GM18508 (cell line): ENCODE results near the gene UBE2I.

Experiments used
- ATAC-seq: cut with Tn5 transposase; IDR thresholded peaks from one replicate; pipeline ENCODE4 v1.9.1; 2021; ENCODE audit warnings: moderate number of reproducible peaks; ENCODE audit not compliant: insufficient read depth, unreplicated experiment

The UBE2I gene

DNA sequence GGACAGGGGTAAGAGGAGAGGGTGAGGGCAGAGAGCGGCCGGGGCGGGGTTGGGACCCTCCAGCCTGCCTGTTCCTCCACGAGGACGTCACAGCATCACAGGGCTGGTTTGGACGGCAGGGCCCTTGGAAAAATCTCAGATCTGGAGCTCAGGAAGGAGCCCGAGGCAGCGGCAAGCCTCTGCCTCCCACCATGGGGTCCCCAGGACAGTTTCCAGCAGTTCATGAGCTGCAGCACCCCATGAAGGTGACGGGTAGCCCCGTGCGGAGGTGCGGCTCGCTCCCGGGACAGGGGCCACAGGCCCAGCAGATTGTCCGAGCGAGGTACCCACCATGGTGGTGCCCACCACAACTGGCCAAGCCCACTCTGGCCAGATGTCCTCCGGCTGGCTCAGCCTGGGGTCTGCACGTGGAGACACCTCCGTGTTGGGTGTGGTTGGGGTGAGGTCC, 32.3 kb upstream of the UBE2I start:
- no peak for ATAC-seq

DNA sequence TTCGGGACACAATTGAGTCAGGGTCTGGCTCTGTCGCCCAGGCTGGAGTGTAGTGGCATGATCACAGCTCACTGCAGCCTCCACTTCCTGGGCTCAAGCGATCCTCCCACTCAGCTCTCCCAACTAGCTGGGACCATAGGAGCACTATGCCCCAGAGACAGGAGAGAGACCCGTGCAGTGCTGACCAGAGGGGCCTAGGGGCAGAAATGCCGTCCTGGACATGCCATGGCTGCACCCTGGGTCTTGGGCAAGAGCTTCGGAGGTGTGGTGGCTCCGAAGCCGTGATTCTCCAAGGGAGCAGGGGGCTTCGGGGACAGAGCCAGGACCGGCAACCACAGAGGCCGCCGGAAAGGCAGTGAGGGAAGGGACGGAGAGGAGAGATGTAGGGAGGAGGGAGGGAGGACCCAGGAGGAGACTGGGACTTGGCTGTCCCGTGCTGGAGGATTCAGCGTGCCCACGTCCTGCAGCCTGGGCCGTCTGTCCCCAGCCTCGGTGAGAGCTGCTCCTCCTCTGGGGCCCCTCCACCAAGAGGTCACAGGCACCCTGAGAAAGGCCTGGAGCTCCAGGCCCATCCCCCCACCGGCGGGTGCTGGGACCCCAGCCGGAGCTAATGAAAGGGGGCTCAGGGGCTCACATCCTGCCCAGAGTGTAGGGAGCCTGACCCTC, 31.7 kb upstream of the UBE2I start:
- no peak for ATAC-seq

DNA sequence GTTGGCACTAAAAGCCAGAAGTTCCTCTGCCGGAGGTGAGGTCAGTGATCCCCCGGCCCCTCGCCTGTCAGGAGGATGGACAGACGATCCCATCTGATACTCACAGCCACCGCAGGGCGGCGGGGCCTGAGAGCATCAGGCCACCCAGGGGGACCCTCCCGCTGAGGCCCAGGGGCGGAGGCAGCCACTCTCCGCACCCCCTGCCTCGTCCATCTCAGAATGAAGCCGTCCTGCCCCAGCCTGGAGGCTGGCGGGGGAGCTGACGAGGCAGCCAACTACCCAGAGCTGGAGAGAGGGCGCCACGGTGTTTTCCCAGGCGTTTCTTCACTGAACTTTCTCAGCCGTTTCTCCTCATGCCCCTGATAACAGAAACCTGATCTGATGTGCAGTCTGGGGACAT, 31.0 kb upstream of the UBE2I start:
- ATAC-seq = no peak

DNA sequence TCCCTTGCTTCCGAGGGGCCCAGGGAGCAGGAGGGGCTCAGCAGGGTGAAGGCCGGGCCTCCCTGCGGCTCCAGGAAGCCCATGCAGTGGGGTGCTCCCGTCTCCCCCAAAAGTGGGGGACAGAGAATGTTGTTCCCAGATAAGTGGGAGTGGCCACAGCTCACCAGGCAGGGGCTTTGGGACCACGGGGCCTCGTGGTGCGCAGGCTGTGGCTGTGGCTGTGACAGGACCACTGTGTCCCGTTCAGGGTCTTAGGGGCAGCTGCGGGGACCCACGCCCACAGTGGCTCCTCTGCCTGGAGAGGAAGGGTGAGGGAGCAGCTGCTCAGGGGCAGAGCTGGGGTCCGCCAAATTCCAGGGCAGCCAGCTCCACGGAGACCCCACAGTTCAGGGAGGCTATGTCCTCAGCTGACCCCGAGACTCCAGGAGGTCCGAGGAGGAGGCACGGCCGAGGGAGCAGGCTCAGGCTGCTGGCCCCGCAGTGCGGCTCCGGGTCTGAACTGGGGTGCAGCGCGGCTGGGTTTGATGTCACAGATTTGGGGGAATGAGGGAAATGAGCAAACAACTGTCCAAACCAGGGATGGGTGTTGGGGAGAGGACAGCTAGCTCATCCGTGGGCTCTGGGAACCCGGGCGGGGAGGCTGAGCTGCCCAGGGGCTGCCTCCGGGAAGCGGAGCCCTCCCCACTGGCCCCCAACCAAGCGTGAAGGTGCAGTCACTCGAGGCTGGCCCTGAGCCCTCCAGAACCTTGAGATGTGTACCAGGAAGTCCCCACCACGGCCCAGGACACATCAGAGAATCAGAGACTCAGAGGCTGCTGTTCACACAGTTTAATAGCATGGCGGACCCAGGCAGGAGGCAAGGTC, 30.1 kb upstream of the UBE2I start:
- ATAC-seq = no peak

DNA sequence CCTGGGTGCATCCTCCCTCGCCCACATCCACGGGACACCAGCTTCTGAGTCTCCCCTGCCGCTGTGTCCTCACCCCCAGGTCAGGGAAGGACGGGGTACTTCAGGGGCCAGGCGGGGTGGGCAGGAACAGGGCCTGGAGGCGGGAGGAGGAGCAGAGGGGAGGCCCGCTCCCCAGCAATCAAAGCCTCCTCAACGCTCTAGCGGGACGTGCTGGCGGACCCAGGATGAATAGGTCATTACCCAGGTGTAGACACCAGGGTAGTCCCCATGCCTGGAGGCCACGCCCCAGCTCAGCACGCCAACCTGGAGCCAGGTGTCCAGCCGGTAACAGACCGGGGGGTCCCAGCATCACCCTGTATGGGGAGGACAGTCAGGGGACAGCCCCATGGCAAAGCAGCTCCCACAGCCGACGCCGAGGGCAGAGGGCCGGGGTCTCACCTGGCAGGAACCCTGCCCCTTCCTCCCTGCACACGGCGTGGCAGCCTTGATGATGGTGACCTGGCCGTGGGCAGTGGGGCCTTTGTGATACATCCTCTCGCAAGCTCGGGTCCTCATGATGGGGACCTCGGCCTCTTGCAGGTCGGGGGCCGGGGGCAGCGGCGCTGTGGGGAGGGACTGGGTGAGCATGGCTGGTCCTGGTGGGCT, 29.4 kb upstream of the UBE2I start:
- ATAC-seq = no peak

DNA sequence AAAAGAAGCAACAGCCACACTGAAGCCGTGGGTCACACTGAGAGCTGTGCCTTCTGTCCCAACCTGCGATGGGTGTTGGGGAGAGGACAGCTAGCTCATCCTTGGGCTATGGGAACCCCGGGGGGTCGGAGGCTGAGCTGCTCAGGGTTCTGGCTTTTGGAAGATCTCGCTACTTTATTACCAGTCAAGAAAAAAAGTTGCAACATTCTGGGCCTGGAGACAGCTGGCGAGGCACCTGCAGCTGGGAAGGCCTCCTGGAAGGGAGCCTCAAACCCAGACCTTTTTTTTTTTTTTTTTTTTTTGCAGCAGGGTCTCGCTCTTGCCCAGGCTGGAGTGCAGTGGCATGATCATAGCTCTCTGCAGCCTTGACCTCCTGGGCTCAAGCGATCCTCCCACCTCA, 28.7 kb upstream of the UBE2I start:
- no peak for ATAC-seq

DNA sequence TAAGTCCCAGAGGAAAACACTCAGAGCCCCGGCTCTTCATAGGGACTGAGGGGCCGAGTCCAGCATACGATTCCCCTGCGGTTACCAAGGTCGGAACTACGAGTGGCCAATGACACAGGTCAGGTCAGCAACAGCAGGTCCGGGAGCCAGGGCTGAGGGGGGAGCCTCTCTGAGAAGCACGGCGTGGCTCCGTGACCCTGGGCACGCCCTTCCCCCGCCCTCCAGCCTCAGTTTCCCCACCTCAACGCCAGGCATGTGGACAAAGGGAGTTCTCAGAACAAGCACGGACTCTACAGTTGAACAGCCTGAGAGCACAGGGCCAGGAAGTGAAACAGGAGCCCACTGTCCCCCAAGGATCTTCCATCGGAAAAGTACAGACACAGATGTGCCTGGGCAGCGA, 27.9 kb upstream of the UBE2I start:
- ATAC-seq = no peak

DNA sequence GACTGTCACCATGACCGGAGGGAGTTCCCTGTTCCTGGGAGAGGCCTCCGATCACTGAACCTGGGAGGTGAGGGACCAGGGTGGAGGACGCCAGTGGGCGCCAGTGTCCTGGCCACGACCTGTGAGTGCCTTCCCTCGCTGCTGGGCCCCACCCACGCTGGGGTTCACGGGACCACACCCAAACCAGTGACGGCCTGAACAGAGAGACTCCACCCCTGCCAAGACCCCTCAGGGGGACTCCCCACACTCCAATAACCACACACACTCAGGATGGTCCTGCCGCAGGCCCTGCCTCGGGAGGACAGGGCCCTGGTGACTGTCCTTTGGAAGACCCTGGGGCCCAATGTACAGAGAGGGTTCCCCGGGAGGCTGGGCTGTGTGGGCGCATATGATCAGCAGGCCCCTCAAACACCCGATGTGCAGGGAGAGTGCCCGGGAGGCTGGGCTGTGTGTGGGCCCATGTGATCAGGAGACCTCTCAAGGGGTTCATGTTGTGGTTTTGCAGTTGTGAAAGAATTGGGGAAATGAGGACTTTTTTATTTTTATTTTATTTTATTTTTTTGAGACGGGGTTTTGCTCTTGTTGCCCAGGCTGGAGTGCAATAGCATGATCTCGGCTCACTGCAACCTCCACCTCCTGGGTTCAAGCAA, 27.0 kb upstream of the UBE2I start:
- no peak for ATAC-seq

DNA sequence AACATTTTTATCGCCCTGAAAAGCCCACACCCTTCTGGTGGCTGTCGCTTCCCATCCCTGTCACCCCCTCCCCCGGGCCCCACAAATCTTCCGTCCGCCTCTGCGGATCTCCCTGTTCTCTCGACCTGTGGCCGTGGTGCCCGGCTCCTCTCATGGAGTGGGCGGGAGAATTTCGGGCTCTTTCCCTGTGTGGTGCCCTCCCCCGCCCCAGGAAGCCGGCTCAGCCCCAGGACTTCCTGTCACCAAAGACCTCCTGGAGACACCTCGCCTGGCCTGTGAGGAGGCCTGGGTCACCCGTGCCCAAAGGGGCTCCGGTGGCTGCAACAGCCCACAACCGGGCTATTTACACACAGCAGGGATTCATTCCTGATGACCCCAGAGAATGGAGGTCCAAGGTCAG, 26.1 kb upstream of the UBE2I start:
- no peak for ATAC-seq

DNA sequence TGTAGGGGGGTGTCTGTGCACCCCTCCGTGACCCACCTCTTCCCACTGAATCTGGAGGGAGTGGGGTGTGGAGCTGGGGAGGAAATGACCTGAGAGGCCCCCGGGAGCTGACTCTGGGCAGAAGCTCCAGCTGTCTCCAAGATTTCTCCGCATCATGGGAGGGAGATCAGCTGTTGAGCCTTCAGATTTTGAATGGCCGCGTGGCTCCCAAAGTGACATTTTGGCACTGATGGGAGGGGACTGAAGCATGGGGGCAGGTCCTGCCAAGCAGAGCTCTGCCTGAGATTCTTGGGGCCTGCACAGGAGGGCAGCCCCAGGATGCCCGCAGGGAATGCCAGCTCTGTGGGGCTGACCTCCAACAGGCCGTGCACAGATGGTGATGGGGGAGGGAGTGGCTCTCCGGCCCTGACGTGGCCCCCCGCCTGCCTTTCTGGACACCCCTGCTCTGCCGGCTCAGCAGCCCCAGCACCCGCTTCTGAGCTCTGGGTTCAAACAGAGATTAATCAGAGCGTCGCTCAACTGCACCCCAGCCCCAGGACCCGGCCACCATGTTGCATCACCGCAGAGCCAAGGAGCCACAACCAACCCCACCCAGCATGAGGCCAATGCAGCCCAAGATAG, 25.3 kb upstream of the UBE2I start:
- no peak for ATAC-seq

DNA sequence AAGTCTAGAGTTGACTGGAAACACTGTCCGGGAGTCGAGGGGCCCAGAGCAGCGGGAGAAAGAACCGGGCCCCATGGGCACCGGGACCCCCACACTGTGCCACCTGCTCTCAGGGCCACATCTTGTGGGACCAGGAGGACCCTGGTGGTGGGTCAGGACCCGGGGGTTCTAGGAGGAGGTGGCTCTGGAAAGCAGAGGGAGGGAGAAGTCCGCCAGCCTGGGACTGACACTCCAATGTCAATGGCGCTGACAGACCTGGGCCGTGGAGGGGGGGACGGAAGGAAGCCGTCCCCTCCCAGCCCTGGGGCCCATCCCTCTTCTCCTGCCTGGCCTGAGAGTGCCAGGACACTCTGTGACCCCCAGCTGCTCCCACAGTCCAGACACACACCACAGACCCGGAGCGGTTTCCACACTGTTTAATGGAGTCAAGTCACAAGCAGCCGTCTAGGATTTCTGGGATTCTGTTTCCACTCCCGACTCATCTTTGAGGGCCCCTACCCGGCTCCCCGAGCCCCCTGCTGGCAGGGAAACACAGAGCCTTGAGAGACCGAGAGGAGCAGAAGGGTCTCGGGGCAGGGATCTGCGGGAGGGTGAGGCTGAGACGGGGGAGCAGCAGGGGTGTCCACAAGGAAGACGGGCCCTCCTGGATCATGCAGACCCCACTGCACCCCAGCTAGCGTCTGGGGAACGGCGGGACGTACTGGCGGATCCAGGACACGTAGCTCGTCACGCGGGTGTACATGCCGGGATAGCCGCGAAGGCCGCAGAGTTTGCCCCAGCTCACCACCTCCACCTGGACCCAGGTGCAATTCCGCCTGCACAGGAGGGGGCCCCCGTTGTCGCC, 23.5 kb upstream of the UBE2I start:
- no peak for ATAC-seq

DNA sequence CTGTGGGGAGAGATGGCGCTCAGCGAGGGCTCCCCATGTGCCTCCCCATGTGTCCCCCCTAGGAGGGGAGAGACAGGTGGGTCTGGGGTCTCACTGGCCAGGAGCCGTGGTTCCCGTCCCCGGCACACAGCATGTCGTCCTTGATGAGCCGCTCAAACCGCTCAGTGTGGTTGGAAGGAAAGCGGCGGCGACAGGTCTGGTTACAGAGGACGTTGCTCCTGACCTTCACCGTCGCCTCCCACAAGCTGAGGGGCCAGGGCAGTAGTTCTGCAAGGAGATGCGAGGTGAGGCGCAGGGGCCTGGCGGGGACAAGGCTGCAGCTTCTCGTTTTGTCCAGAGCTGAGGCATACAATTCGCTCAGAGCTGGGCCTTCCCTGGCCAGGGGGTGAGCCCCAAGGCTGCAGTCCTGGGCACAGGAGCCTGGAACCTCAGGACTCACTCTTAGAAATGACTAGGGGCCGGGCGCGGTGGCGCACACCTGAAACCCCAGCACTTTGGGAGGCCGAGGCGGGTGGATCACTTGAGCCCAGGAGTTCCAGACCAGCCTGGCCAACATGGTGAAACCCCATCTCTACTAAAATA, 22.8 kb upstream of the UBE2I start:
- no peak for ATAC-seq

DNA sequence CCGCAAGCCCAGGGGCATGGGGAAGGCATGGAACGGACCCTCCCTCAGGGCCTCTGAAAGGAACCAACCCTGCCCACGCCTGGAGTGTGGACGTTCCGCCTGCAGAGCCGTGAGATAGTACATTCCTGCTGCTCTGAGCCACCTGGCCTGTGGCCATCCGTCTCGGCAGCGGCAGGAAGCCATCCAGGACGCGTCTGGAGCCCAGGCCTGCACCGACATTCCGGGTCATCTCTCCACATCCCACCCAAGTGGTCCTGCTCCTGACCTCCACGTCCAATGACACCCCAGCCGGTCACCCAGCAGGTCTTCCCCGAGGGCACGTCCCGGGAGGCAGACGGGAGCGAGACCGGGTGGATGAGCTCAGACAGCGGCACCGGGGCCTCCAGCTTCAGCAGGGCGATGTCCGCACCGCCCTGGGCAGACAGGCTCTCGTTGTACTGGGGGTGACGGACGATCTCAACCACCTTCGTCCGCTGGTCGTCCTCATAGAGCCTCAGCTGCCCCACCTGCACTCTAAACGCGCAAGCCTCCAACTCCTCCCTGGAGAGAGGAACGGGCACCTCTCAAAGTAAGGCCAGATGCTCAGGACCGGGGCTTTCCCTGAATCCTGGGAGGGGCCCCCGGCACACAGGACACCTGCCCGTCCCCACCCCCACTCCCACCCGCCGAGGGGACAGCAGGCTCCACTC, 21.3 kb upstream of the UBE2I start:
- ATAC-seq = no peak

DNA sequence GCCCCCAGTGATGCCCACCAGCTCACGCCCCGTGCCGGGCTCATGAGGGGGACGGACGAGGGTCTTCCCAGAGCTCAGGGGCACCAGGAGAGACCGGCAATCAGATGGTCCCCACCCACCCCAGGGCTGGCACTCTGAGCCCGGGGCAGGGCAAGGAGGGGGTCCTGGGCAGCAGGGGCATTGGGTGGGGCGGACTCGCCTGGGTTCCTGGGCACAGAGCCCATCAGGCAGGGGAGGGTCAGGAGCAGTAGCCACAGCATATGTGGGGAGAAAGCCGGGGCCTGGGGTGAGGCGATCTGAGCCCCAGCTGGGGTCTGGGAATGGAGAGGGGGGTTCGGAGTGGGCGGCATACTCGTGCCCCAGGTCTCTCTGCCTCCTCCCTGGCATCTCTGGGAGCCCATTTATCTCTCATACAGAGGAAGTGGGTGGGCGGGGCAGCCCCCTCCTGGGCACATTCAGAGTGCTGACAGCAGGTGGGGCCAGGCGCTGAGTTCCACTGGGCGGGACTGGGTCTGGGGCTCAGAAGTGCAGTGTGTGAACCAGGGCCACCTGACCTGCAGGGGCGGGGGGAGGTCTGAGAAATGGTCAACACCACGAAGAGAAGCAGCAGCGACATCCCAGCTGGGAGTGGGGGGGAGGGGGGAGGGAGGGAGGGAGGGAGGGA, 20.5 kb upstream of the UBE2I start:
- no peak for ATAC-seq

DNA sequence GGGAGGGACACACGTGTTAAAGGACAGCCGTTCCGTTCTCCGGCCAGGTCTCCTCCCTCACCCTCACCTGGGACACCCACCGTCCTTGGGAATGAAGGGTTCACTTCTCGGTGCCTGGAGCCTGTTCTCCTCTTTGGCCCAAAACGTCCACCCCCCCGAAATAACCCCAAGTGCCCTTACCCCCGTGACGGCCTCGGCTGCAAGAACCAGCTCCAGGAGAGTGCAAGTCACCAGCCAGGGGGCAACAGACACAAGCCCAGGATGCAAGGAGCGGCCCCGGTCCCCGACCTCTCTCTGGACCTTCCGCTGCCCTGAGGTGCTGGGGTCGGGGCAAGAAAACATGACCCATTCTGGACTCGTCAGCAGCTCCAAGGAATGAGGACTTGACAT, 20.0 kb upstream of the UBE2I start:
- ATAC-seq = no peak

DNA sequence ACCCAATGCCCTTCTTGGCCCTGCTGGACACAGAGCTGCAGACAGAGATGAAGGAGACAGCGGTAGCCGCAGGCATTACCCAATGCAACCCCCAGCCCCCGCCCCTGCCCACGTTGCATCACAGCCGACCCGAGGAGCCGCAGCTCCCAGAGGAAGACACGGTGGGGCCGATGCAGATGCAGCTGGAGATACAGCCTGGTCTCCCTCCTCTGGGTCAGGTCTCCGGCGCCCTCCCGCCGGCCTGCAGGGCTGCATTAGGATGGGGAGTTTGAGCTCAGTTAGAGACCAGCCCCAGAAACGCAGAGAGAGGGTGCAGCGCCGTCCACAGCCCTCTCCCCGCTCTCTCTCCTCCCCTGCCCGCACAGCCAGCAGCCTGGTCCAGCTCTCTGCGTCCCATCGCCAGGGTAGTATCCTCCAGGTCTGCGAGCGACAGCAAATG, 19.4 kb upstream of the UBE2I start:
- no peak for ATAC-seq

DNA sequence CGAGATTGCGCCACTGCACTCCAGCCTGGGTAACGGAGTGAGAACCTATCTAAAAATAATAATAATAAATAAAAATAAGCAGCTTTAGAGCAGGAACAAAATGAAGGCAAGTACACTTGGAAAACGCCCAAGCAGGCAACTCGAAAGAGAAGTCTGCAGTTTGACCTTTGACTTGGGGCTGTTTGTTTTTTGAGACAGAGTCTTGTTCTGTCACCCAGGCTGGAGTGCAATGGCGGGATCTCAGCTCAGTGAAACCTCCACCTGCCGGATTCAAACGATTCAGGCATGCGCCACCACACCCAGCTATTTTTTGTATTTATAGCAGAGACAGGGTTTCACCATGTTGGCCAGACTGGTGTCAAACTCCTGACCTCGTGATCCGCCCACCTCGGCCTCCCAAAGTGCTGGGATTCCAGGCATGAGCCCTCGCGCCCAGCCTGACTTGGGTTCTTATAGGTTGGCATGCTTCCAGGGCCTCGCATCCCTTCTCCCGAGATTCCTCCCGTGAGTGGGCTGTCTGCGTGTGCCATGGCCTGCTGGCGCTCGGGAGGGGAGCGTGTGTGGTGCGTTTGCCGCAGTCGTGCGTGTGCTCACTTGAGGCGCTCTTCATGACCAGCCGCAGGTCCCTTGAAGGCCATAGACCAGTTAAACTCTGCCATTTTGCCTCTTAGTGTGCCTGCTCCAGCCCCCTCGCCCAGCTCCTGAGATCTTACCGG, 18.4 kb upstream of the UBE2I start:
- no peak for ATAC-seq
